MG63 (cell line): Measurements from ENCODE around the gene GPX1. TPM values are rescaled to one million over a fixed set of nuclear protein-coding genes. Genes with fewer than 3 reads are reported as not detected.
"Not testable (repeated sequence)": the region's sequence is repeated elsewhere in the genome, so short reads cannot be mapped to it uniquely, and the experiment has no call there.

Experiments used
- DNase-seq: peaks from one replicate; pipeline ENCODE4 v3.0.0-alpha.2; 2020
- H3K27me3 ChIP-seq: fragments of 250-450 bp; sonication (Bioruptor Pico); 2 replicates; pipeline ENCODE4 v1.5.1; 2020; ENCODE audit warnings: mild to moderate bottlenecking, moderate library complexity
- H3K36me3 ChIP-seq: fragments of 250-450 bp; sonication (Bioruptor Pico); 2 replicates; pipeline ENCODE4 v1.5.1; 2020; ENCODE audit warnings: mild to moderate bottlenecking, moderate library complexity
- H3K4me3 ChIP-seq: fragments of 250-450 bp; sonication (Bioruptor Pico); 2 replicates; pipeline ENCODE4 v1.5.1; 2020; ENCODE audit warnings: mild to moderate bottlenecking, moderate library complexity
- H3K9me3 ChIP-seq: fragments of 250-450 bp; sonication (Bioruptor Pico); 2 replicates; pipeline ENCODE4 v1.5.1; 2020; ENCODE audit warnings: mild to moderate bottlenecking, moderate library complexity
- total RNA-seq: library from RNA; depleted of rRNA; stranded (reverse); fragments of >200 nt; shearing (Covaris generic); gene quantifications from 2 replicates; pipeline ENCODE4 v1.2.3, GENCODE V29; 2014; ENCODE audit warnings: low replicate concordance; rRNA removed

The GPX1 gene
- total RNA-seq, 1 experiment from 2014 or later, result 247 TPM

GRCh38 chr3:49339581-49339940, 18.6 kb downstream of the GPX1 start:
- peak; percentile 24 for DNase-seq
- H3K9me3 ChIP-seq, result no peaks in the 10 kb centered on the region
- peak overlapping the region; percentile 72 for H3K4me3 ChIP-seq
- H3K36me3 ChIP-seq, result peaks cover 10% of the 10 kb centered on the region
- H3K27me3 ChIP-seq, result no peaks in the 10 kb centered on the region

GRCh38 chr3:49333916-49334633, 24.1 kb downstream of the GPX1 start:
- Histone ChIP-seq H3K9me3 (no peaks in the 10 kb centered on the region), H3K27me3 (no peaks in the 10 kb centered on the region), H3K4me3 (no peak overlapping the region), H3K36me3 (peaks cover 27% of the 10 kb centered on the region)
- no peak for DNase-seq

- no peaks in the 10 kb centered on the region for H3K27me3 ChIP-seq
- H3K4me3 ChIP-seq, result no peak overlapping the region
- no peak for DNase-seq
- H3K9me3 ChIP-seq, result no peaks in the 10 kb centered on the region
- peaks cover 27% of the 10 kb centered on the region for H3K36me3 ChIP-seq
These were observed 25.1 kb downstream of the GPX1 start for GRCh38 chr3:49333091-49333490.

GRCh38 chr3:49329186-49329585, 29.0 kb downstream of the GPX1 start:
- peaks cover 21% of the 10 kb centered on the region for H3K36me3 ChIP-seq

GRCh38 chr3:49328350-49328749, 29.8 kb downstream of the GPX1 start:
- H3K9me3 ChIP-seq, H3K4me3 ChIP-seq, DNase-seq, H3K27me3 ChIP-seq: not testable (repeated sequence)
- peaks cover 12% of the 10 kb centered on the region for H3K36me3 ChIP-seq

More at GRCh38 chr3:49329186-49329585, 29.0 kb downstream of the GPX1 start:
- H3K9me3 ChIP-seq, result no peaks in the 10 kb centered on the region
- no peaks in the 10 kb centered on the region for H3K27me3 ChIP-seq
- no peak for DNase-seq
- H3K4me3 ChIP-seq, result no peak overlapping the region

GRCh38 chr3:49327485-49327884, 30.7 kb downstream of the GPX1 start:
- no peak for DNase-seq
- peaks cover 10% of the 10 kb centered on the region for H3K36me3 ChIP-seq

GRCh38 chr3:49324768-49325167, 33.4 kb downstream of the GPX1 start:
- Histone ChIP-seq H3K4me3 (no peak overlapping the region), H3K27me3 (no peaks in the 10 kb centered on the region), H3K36me3 (peaks cover 12% of the 10 kb centered on the region), H3K9me3 (no peaks in the 10 kb centered on the region)
- no peak for DNase-seq

More at GRCh38 chr3:49327485-49327884, 30.7 kb downstream of the GPX1 start:
- H3K4me3 ChIP-seq, result no peak overlapping the region
- no peaks in the 10 kb centered on the region for H3K27me3 ChIP-seq
- no peaks in the 10 kb centered on the region for H3K9me3 ChIP-seq

GRCh38 chr3:49316696-49317457, 41.3 kb downstream of the GPX1 start:
- DNase-seq, result no peak
- peaks cover 2% of the 10 kb centered on the region for H3K36me3 ChIP-seq

GRCh38 chr3:49313896-49314688, 44.1 kb downstream of the GPX1 start:
- no peak for DNase-seq
- no peaks in the 10 kb centered on the region for H3K9me3 ChIP-seq
- no peak overlapping the region for H3K4me3 ChIP-seq
- no peaks in the 10 kb centered on the region for H3K27me3 ChIP-seq
- no peaks in the 10 kb centered on the region; the same call in 1 of the 2 replicates for H3K36me3 ChIP-seq

More at GRCh38 chr3:49316696-49317457, 41.3 kb downstream of the GPX1 start:
- no peak overlapping the region for H3K4me3 ChIP-seq
- no peaks in the 10 kb centered on the region for H3K27me3 ChIP-seq
- H3K9me3 ChIP-seq, result no peaks in the 10 kb centered on the region

GRCh38 chr3:49311283-49311682, 46.9 kb downstream of the GPX1 start:
- H3K27me3 ChIP-seq, result no peaks in the 10 kb centered on the region
- H3K36me3 ChIP-seq, result no peaks in the 10 kb centered on the region; the same call in 1 of the 2 replicates
- DNase-seq, result no peak

GRCh38 chr3:49310677-49311076, 47.5 kb downstream of the GPX1 start:
- Histone ChIP-seq H3K4me3 (no peak overlapping the region), H3K9me3 (no peaks in the 10 kb centered on the region), H3K36me3 (no peaks in the 10 kb centered on the region; the same call in 1 of the 2 replicates), H3K27me3 (no peaks in the 10 kb centered on the region)
- DNase-seq, result no peak

More at GRCh38 chr3:49311283-49311682, 46.9 kb downstream of the GPX1 start:
- Histone ChIP-seq H3K9me3 (no peaks in the 10 kb centered on the region), H3K4me3 (no peak overlapping the region)

Other genes with a start within 250 kb of the GPX1 start
- gene USP19, start 237.5 kb downstream of the GPX1 start, total RNA-seq, result 31.5 and 120 TPM in 2 replicates
- 32.7 and 99.4 TPM in 2 replicates for gene LAMB2, start 225.3 kb downstream of the GPX1 start, total RNA-seq
- gene CCDC71, start 192.0 kb downstream of the GPX1 start, total RNA-seq, result 36.4 and 39.6 TPM in 2 replicates
- 7.6 and 8.8 TPM in 2 replicates for gene KLHDC8B, start 186.8 kb downstream of the GPX1 start, total RNA-seq
- gene C3orf62, start 81.1 kb downstream of the GPX1 start, total RNA-seq, result 1.4 and 2.7 TPM in 2 replicates
- 22.7 and 30.3 TPM in 2 replicates for gene USP4, start 18.3 kb downstream of the GPX1 start, total RNA-seq
- gene RHOA, start 53.6 kb upstream of the GPX1 start, total RNA-seq, result 495 and 617 TPM in 2 replicates
- 22.3 and 22.6 TPM in 2 replicates for gene TCTA, start 54.1 kb upstream of the GPX1 start, total RNA-seq
- gene AMT, start 64.1 kb upstream of the GPX1 start, total RNA-seq, result 1.2 TPM in 1 of 2 replicates, not detected in the other
- 13.9 and 19.9 TPM in 2 replicates for gene NICN1, start 71.0 kb upstream of the GPX1 start, total RNA-seq
- 43.5 and 52.3 TPM in 2 replicates for gene DAG1, start 111.9 kb upstream of the GPX1 start, total RNA-seq
- gene BSN, start 196.1 kb upstream of the GPX1 start, total RNA-seq, result 0.05 and 0.23 TPM in 2 replicates